ENCODE data around the gene GGA1. TPM values are rescaled to one million over a fixed set of nuclear protein-coding genes. Genes with fewer than 3 reads are reported as not detected.
A peak's percentile ranks its signal among the peaks of the same experiment; 100 is the strongest.

Gene GGA1
- total and polyA plus RNA-seq, 11 donors, result 22.7 to 45.7 (median 27.4) TPM

DNA sequence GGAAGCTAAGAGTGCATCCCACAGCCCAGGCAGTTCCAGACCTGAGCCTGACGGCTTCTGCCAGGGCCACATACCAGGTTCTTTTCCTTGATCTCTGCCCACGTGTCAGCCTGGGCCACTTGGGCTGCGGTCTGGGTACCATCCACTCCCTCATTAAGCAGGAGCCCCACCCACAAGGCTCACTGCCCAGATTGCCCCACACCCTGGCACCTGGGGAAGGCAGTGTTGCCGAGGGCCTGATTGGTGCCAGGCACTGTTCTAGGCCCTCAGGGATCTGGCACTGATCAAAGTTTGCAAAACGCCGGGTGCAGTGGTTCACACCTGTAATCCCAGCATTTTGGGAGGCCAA lies 15.4 kb downstream of the GGA1 start:
- Histone ChIP-seq H3K36me3 (peaks cover 0 to 79% (median 43%) of the 10 kb centered on the region in 9 donors), H3K9me3 (no peaks in the 10 kb centered on the region), H3K27me3 (no peaks in the 10 kb centered on the region), H3K27ac (peak overlapping the region in 2 of 12 donors; percentile 47 to 90), H3K4me3 (no peak overlapping the region), H3K4me1 (peaks cover 0 to 41% (median 25%) of the 10 kb centered on the region in 12 donors)
- intact Hi-C loops (cut with DNase I), result loop anchor here in 4 of 10 donors (2.0 to 5.0 kb wide), 3 partner anchors 55 to 168 kb away; no protein-coding TSS in a partner anchor
- TF ChIP-seq, protein P1, sequence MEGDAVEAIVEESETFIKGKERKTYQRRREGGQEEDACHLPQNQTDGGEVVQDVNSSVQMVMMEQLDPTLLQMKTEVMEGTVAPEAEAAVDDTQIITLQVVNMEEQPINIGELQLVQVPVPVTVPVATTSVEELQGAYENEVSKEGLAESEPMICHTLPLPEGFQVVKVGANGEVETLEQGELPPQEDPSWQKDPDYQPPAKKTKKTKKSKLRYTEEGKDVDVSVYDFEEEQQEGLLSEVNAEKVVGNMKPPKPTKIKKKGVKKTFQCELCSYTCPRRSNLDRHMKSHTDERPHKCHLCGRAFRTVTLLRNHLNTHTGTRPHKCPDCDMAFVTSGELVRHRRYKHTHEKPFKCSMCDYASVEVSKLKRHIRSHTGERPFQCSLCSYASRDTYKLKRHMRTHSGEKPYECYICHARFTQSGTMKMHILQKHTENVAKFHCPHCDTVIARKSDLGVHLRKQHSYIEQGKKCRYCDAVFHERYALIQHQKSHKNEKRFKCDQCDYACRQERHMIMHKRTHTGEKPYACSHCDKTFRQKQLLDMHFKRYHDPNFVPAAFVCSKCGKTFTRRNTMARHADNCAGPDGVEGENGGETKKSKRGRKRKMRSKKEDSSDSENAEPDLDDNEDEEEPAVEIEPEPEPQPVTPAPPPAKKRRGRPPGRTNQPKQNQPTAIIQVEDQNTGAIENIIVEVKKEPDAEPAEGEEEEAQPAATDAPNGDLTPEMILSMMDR (IDR thresholded peaks at IDR 0.05), result no peak
- TF ChIP-seq POLR2A (IDR thresholded peaks at IDR 0.05), result no peak
- ATAC-seq (no peak), DNase-seq (no peak)
- WGBS, 4 donors, result 88 to 100% (median 92%) methylated on average over 5 to 6 of the region's 6 CpGs

DNA sequence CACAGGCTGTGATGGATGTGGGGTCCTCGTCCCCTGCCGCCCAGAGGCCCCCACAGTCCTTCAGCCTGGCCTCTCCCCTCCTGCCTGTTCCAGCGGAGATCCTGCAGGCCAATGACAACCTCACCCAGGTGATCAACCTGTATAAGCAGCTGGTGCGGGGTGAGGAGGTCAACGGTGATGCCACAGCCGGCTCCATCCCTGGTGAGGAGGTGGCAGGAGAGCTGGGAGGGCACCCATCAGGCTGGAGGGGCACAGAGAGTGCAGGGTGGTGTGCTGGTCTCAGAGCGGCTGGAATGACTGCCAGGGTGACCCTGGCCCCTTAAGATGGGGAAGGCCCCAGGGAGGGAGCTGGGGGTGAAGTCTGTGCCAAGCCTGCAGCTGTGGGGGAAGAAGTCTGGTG lies 16.2 kb downstream of the GGA1 start:
- peaks cover 0 to 78% (median 43%) of the 10 kb centered on the region in 9 donors for H3K36me3 ChIP-seq
- H3K27me3 ChIP-seq, result no peaks in the 10 kb centered on the region
- no peaks in the 10 kb centered on the region for H3K9me3 ChIP-seq
- H3K4me3 ChIP-seq, result no peak overlapping the region
- intact Hi-C loops (cut with DNase I), result loop anchor here in 5 of 10 donors (2.0 to 5.0 kb wide), 4 partner anchors 52 to 167 kb away; partner anchors contain the start of gene LGALS1 (in 1 of the 5)
- TF ChIP-seq, protein P1 (IDR thresholded peaks at IDR 0.05), result no peak
- TF ChIP-seq POLR2A (IDR thresholded peaks at IDR 0.05), result no peak
- WGBS, 4 donors, result 92 to 96% (median 93%) methylated on average over 6 to 7 of the region's 7 CpGs
- DNase-seq (no peak), ATAC-seq (no peak)
- peaks cover 0 to 41% (median 25%) of the 10 kb centered on the region in 12 donors for H3K4me1 ChIP-seq
- peak overlapping the region in 2 of 12 donors; percentile 5 to 90 for H3K27ac ChIP-seq

DNA sequence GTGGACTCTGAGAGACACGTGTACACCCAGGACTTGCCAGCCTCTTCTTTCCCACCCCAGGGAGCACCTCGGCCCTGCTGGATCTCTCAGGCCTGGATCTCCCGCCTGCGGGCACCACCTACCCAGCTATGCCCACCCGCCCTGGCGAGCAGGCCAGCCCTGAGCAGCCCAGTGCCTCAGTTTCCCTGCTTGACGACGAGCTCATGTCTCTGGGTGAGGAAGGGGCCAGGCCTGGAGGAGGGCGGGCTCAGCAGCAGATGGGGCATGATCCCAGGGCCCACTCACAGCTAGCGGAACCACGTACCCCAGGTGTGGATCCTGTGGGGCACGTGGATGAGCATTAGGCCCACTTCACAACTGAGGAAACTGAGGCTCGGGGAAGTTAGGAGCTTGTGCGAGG lies 17.1 kb downstream of the GGA1 start:
- H3K36me3 ChIP-seq, result peaks cover 0 to 78% (median 40%) of the 10 kb centered on the region in 9 donors
- intact Hi-C loops (cut with DNase I), result loop anchor here in 2 of 10 donors (2.0 to 5.0 kb wide), 2 partner anchors 52 to 53 kb away; partner anchors contain the start of gene LGALS1 (in 1 of the 2)
- 87 to 91% (median 88%) methylated on average over 8 to 14 of the region's 14 CpGs for whole genome bisulfite sequencing, 4 donors
- TF ChIP-seq, protein P1 (IDR thresholded peaks at IDR 0.05), result no peak
- TF ChIP-seq POLR2A (IDR thresholded peaks at IDR 0.05), result no peak
- peak overlapping the region in 10 of 12 donors; percentile 15 to 90 (median 65) for H3K27ac ChIP-seq
- H3K9me3 ChIP-seq, result no peaks in the 10 kb centered on the region
- H3K4me1 ChIP-seq, result peaks cover 0 to 41% (median 25%) of the 10 kb centered on the region in 12 donors
- no peak for ATAC-seq
- DNase-seq, result no peak
- H3K4me3 ChIP-seq, result no peak overlapping the region
- H3K27me3 ChIP-seq, result no peaks in the 10 kb centered on the region

DNA sequence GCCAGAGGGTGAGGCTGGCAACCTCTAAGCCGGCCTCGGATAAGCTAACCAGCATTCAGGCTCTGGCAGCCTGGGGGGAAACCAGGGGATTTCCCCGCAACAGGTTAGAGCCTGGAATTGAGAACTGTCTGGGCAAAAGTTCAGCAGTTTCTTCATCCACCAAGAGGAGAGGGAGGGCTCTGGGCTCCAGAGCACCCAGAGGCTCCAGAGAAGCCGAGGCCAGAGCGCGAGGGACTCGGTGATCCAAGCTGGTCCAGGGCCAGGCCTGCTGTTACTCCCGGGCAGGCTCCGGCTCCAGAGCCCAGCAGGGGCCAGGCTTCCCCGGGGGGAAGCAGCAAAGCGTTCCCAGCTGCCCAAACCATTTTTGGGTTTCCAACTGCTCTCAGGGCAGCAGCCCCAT lies 17.5 kb downstream of the GGA1 start:
- 55 to 68% (median 61%) methylated on average over 9 to 11 of the region's 11 CpGs for WGBS, 4 donors
- DNase-seq, result peak; percentile 64 to 88 (median 71)
- Histone ChIP-seq H3K4me3 (no peak overlapping the region), H3K4me1 (peaks cover 0 to 44% (median 26%) of the 10 kb centered on the region in 12 donors), H3K36me3 (peaks cover 0 to 78% (median 36%) of the 10 kb centered on the region in 9 donors), H3K9me3 (no peaks in the 10 kb centered on the region), H3K27me3 (no peaks in the 10 kb centered on the region), H3K27ac (peak overlapping the region in 10 of 12 donors; percentile 15 to 90 (median 65))
- TF ChIP-seq, protein P1 (IDR thresholded peaks at IDR 0.05), result peak in 1 of 12 donors; percentile 12
- no peak for TF ChIP-seq POLR2A (IDR thresholded peaks at IDR 0.05)
- peak; percentile 34 to 69 (median 68) for ATAC-seq
- intact Hi-C loops (cut with DNase I), result loop anchor here in 1 of 10 donors (5.0 kb wide), 1 partner anchor 51 kb away; the partner anchor contains the start of gene LGALS1

Data from heart left ventricle (tissue), 16 donors.